Cardiac muscle cell (in vitro differentiated cells and primary cell): ENCODE measurements around the gene MMP15. TPM values are rescaled to one million over a fixed set of nuclear protein-coding genes. Genes with fewer than 3 reads are reported as not detected.

ENCODE experiments used
- DNase-seq, 2 donors: peaks; one replicate each; pipeline versions ENCODE4 v3.0.0 to v3.0.0-alpha.2; 2010 to 2017; ENCODE audit warnings: low read depth in 1 of 2, low spot score in 1 of 2
- H3K27ac ChIP-seq: fragments of 200-600 bp; sonication (generic); 2 replicates; pipeline ENCODE4 v1.5.1; 2016
- H3K27me3 ChIP-seq: fragments of 200-600 bp; sonication (generic); 2 replicates; pipeline ENCODE4 v1.6.0; 2016; ENCODE audit warnings: control low read depth
- H3K36me3 ChIP-seq: fragments of 200-600 bp; sonication (generic); 2 replicates; pipeline ENCODE4 v1.5.1; 2016; ENCODE audit warnings: control low read depth
- H3K4me1 ChIP-seq: fragments of 200-600 bp; sonication (generic); 2 replicates; pipeline ENCODE4 v1.8.1; 2017; ENCODE audit warnings: low read depth, mild to moderate bottlenecking, mixed run types
- H3K4me3 ChIP-seq: fragments of 200-600 bp; sonication (generic); 2 replicates; pipeline ENCODE4 v1.5.1; 2016; ENCODE audit warnings: mild to moderate bottlenecking
- H3K9me3 ChIP-seq: fragments of 200-600 bp; sonication (generic); 2 replicates; pipeline ENCODE4 v1.5.1; 2017; ENCODE audit warnings: low read depth, mild to moderate bottlenecking, control low read depth
- polyA plus RNA-seq: library from polyadenylated mRNA; unstranded; fragments of >200 nt; fragmentation: Nextera tagmentation; extraction: Ambion mirVana; gene quantifications from 2 replicates; pipeline ENCODE4 v1.2.1, GENCODE V29; 2016
- total RNA-seq: library from RNA; depleted of rRNA; stranded (reverse); fragments of >200 nt; gene quantifications from 2 replicates; pipeline ENCODE4 v1.2.3, GENCODE V29; 2016
- TF ChIP-seq, protein P1 (sequence below): IDR thresholded peaks from 2 replicates; pipeline ENCODE4 v1.5.1; 2012; ENCODE audit warnings: low read depth, mild to moderate bottlenecking, low read length

MMP15 gene
- total and polyA plus RNA-seq, 2 experiments from 2014 or later, result 317 to 473 TPM

DNA sequence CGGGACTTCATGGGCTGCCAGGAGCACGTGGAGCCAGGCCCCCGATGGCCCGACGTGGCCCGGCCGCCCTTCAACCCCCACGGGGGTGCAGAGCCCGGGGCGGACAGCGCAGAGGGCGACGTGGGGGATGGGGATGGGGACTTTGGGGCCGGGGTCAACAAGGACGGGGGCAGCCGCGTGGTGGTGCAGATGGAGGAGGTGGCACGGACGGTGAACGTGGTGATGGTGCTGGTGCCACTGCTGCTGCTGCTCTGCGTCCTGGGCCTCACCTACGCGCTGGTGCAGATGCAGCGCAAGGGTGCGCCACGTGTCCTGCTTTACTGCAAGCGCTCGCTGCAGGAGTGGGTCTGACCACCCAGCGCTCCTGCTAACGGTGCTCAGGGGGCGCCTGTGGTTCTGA is 19.5 kb downstream of the MMP15 start:
- Histone ChIP-seq H3K36me3 (peaks cover 56% of the 10 kb centered on the region), H3K27me3 (no peaks in the 10 kb centered on the region), H3K9me3 (no peaks in the 10 kb centered on the region), H3K4me1 (peaks cover 34% of the 10 kb centered on the region), H3K4me3 (no peak overlapping the region), H3K27ac (peak overlapping the region; percentile 96)
- TF ChIP-seq, protein P1, sequence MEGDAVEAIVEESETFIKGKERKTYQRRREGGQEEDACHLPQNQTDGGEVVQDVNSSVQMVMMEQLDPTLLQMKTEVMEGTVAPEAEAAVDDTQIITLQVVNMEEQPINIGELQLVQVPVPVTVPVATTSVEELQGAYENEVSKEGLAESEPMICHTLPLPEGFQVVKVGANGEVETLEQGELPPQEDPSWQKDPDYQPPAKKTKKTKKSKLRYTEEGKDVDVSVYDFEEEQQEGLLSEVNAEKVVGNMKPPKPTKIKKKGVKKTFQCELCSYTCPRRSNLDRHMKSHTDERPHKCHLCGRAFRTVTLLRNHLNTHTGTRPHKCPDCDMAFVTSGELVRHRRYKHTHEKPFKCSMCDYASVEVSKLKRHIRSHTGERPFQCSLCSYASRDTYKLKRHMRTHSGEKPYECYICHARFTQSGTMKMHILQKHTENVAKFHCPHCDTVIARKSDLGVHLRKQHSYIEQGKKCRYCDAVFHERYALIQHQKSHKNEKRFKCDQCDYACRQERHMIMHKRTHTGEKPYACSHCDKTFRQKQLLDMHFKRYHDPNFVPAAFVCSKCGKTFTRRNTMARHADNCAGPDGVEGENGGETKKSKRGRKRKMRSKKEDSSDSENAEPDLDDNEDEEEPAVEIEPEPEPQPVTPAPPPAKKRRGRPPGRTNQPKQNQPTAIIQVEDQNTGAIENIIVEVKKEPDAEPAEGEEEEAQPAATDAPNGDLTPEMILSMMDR, result no peak
- DNase-seq, result no peak

DNA sequence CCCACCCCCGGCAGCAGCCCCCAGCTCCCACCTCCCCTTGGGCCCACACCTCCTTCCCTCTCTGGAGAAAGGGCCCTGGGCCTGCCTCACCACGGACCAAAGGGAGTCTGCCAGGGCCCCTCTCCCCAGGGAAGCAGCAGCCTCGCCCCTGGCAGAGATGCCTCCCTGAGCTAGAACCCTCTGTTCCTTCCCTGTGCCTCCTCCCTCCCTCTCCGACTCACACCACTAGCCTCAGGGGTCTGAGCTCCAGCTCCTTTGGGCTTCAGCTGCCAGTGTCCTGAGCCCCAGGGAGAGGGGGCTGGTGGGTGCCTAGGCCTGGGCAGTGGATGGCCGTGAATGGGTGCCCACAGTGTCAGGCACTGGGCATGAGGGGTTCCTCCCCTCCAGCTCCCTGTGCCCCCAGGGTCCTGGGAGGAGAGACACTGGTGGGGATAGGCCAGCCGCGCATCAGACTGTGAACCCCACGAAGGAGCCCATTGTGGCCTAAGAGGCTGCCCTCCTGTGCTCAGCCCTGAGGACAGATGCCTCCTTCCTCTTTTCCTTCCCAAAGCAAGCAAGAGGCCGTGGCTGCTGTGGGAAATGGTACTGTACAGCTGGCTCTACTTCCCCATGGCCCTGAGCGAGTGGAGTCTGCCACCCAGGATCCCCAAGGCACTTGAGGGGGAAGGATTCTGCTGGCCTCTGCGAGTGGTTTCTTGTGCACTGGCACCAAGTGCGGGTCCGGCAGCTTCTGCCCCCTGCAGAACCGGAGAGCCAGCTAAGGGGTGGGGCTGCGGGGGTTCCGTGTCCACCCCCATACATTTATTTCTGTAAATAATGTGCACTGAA is 20.7 kb downstream of the MMP15 start:
- H3K36me3 ChIP-seq, result peaks cover 45% of the 10 kb centered on the region
- no peak overlapping the region for H3K4me3 ChIP-seq
- peaks cover 46% of the 10 kb centered on the region for H3K4me1 ChIP-seq
- H3K27ac ChIP-seq, result peak overlapping the region; percentile 96
- DNase-seq, result no peak
- H3K9me3 ChIP-seq, result no peaks in the 10 kb centered on the region
- no peaks in the 10 kb centered on the region for H3K27me3 ChIP-seq
- TF ChIP-seq, protein P1, result no peak

DNA sequence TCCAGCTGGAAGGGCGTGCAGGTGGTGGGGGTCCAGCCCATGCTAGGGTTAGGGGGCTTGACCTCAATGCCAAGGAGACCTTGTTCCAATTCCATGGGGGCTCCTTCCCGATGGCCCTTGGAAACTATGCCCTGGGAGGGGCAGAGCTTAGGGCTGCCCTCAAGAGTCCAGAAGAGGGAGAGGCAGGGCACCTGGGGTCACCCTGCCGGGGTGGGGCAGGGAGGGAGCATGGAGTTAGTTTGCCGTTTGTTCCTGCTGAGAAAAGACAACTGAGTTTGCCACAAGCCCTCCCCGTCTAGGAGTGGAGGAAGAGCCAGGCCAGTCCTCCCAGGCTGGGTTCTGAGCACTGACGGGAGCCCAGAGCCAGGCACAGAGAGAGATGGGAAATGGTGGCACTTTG is 21.4 kb downstream of the MMP15 start:
- no peak for DNase-seq
- Histone ChIP-seq H3K4me3 (no peak overlapping the region), H3K4me1 (peaks cover 53% of the 10 kb centered on the region), H3K27ac (peak overlapping the region; percentile 96), H3K36me3 (peaks cover 38% of the 10 kb centered on the region), H3K27me3 (no peaks in the 10 kb centered on the region), H3K9me3 (no peaks in the 10 kb centered on the region)
- TF ChIP-seq, protein P1, result no peak

GRCh38 chr16:58047557-58048348 is 22.2 kb downstream of the MMP15 start:
- Histone ChIP-seq H3K4me3 (no peak overlapping the region), H3K4me1 (peaks cover 57% of the 10 kb centered on the region), H3K27me3 (no peaks in the 10 kb centered on the region), H3K9me3 (no peaks in the 10 kb centered on the region), H3K36me3 (peaks cover 30% of the 10 kb centered on the region), H3K27ac (peak overlapping the region; percentile 96)
- TF ChIP-seq, protein P1, result no peak
- DNase-seq, result no peak

GRCh38 chr16:58048494-58049231 is 23.1 kb downstream of the MMP15 start:
- no peak overlapping the region for H3K4me3 ChIP-seq
- peaks cover 21% of the 10 kb centered on the region for H3K36me3 ChIP-seq
- H3K4me1 ChIP-seq, result peaks cover 57% of the 10 kb centered on the region
- no peaks in the 10 kb centered on the region for H3K27me3 ChIP-seq
- TF ChIP-seq, protein P1, result no peak
- peak overlapping the region; percentile 96 for H3K27ac ChIP-seq
- DNase-seq, result no peak
- no peaks in the 10 kb centered on the region for H3K9me3 ChIP-seq
